Activated CD4-positive, alpha-beta T cell treated with anti-CD3 and anti-CD28 coated beads, Interleukin-2, amount 50 U/mL, for 16 hours (primary cell): ENCODE data around the gene SMIM41.
A peak's percentile ranks its signal among the peaks of the same experiment; 100 is the strongest.

Source experiments
- DNase-seq: peaks from one replicate; pipeline ENCODE4 v3.0.0-alpha.2; 2020

SMIM41 gene

GRCh38 chr12:52079576-52080402 is at the start of gene SMIM41:
Gene SMIM41 (plus strand): TSS chr12:52079704. CDS start chr12:52079780, 76 bp downstream.
- DNase-seq, result no peak

GRCh38 chr12:52032446-52032803 is 47.1 kb upstream of the SMIM41 start:
- no peak for DNase-seq

- DNase-seq, result peak; percentile 93
Observed at GRCh38 chr12:52032804-52033445, 46.6 kb upstream of the SMIM41 start.

GRCh38 chr12:52033446-52034140 is 45.9 kb upstream of the SMIM41 start:
- DNase-seq, result no peak

- no peak for DNase-seq
Observed at GRCh38 chr12:52035190-52035589, 44.3 kb upstream of the SMIM41 start.

- DNase-seq, result no peak
Observed at GRCh38 chr12:52035926-52036325, 43.6 kb upstream of the SMIM41 start.

- DNase-seq, result peak; percentile 69
Observed at GRCh38 chr12:52036587-52037171, 42.8 kb upstream of the SMIM41 start.

- no peak for DNase-seq
Observed at GRCh38 chr12:52037248-52037861, 42.1 kb upstream of the SMIM41 start.

- no peak for DNase-seq
Observed at GRCh38 chr12:52038447-52038846, 41.1 kb upstream of the SMIM41 start.

GRCh38 chr12:52041035-52041434 is 38.5 kb upstream of the SMIM41 start:
- DNase-seq, result no peak

- no peak for DNase-seq
Observed at GRCh38 chr12:52041695-52042123, 37.8 kb upstream of the SMIM41 start.

- no peak for DNase-seq
Observed at GRCh38 chr12:52042706-52043385, 36.7 kb upstream of the SMIM41 start.

GRCh38 chr12:52043386-52044212 is 35.9 kb upstream of the SMIM41 start:
- no peak for DNase-seq

GRCh38 chr12:52044292-52044983 is 35.1 kb upstream of the SMIM41 start:
- DNase-seq, result no peak

- DNase-seq, result no peak
Observed at GRCh38 chr12:52045794-52046199, 33.7 kb upstream of the SMIM41 start.

GRCh38 chr12:52046859-52047258 is 32.6 kb upstream of the SMIM41 start:
- no peak for DNase-seq

GRCh38 chr12:52049286-52049685 is 30.2 kb upstream of the SMIM41 start:
- no peak for DNase-seq

- DNase-seq, result no peak
Observed at GRCh38 chr12:52049688-52050087, 29.8 kb upstream of the SMIM41 start.

GRCh38 chr12:52050116-52050757 is 29.3 kb upstream of the SMIM41 start:
- no peak for DNase-seq
